GM12878 (cell line): ENCODE results near the gene MNAT1. TPM values are rescaled to one million over a fixed set of nuclear protein-coding genes. Genes with fewer than 3 reads are reported as not detected.

Experiments used
- ATAC-seq: fragments of 200-7000 bp; cut with Tn5 transposase; 3 replicates; pipeline ENCODE4 v1.9.1; 2020; ENCODE audit warnings: mild to moderate bottlenecking, moderate library complexity
- BruUV-seq: library from RNA; stranded (reverse); fragments of 400-500 nt; replicated peaks from 2 replicates; lab custom pipeline; 2021; lab: Mats Ljungman, UMichigan
- CTCF ChIA-PET: fragments of 300-600 bp; sonication (Branson Sonifier 250); formaldehyde crosslinking; extraction: SDS; loops from one replicate; lab custom pipeline; 2021; ENCODE audit warnings: inconsistent platforms; lab: Yijun Ruan, JAX
- POLR2A ChIA-PET: fragments of 350-600 bp; formaldehyde crosslinking; extraction: SDS; loops from one replicate; lab custom pipeline; 2021; ENCODE audit warnings: inconsistent platforms; lab: Charles Lee
- RAD21 ChIA-PET: fragments of 300-600 bp; sonication (Branson Sonifier 250); formaldehyde crosslinking; loops from one replicate; lab custom pipeline; 2023; ENCODE audit warnings: antibody characterized with exemption; ENCODE audit not compliant: unreplicated experiment; lab: Charles Lee
- SMC1A ChIA-PET: fragments of 300-600 bp; sonication (Branson Sonifier 250); formaldehyde crosslinking; loops from one replicate; lab custom pipeline; 2023; ENCODE audit not compliant: unreplicated experiment, uncharacterized antibody; lab: Charles Lee
- DNase-seq: peaks from one replicate; pipeline ENCODE4 v3.0.0-alpha.2; 2011; ENCODE audit warnings: low read depth, low spot score
- FAIRE-seq: peaks from 3 replicates; lab custom pipeline; 2011; peaks lifted over from hg19 to GRCh38; lab: Jason Lieb, UNC
- H2AFZ ChIP-seq: 2 replicates; pipeline ENCODE4 v1.6.0; 2011; ENCODE audit warnings: low read depth, low read length, control low read depth; ENCODE audit not compliant: control insufficient read depth
- H3K27ac ChIP-seq: 2 replicates; pipeline ENCODE4 v1.5.1; 2011; ENCODE audit warnings: control low read depth; ENCODE audit not compliant: control insufficient read depth, insufficient read depth
- H3K27me3 ChIP-seq, 2 experiments: replicated peaks in 1 of 2; 2 replicates each; pipeline versions ENCODE4 v1.6.0 to v1.6.1; 2011; ENCODE audit warnings: low read length in 1 of 2; ENCODE audit not compliant: control insufficient read depth in 2 of 2, insufficient read depth in 2 of 2
- H3K36me3 ChIP-seq, 2 experiments: 2 replicates each; pipeline ENCODE4 v1.5.1; 2011; ENCODE audit warnings: low read length in 1 of 2; ENCODE audit not compliant: control insufficient read depth in 2 of 2, insufficient read depth in 2 of 2
- H3K4me1 ChIP-seq: 2 replicates; pipeline ENCODE4 v1.6.1; 2011; ENCODE audit warnings: mild to moderate bottlenecking, low read length, moderate library complexity, mixed read lengths; ENCODE audit not compliant: control insufficient read depth, insufficient read depth
- H3K4me2 ChIP-seq: 2 replicates; pipeline ENCODE4 v1.6.0; 2011; ENCODE audit warnings: control low read depth; ENCODE audit not compliant: control insufficient read depth, insufficient read depth
- H3K4me3 ChIP-seq: fragments of 200-600 bp; sonication (generic); 2 replicates; pipeline ENCODE4 v1.5.1; 2016
- H3K79me2 ChIP-seq: 2 replicates; pipeline ENCODE4 v1.6.0; 2011; ENCODE audit warnings: low read length; ENCODE audit not compliant: control insufficient read depth, insufficient read depth
- H3K9ac ChIP-seq: 2 replicates; pipeline ENCODE4 v1.8.0; 2011; ENCODE audit warnings: low read length, control low read depth, mixed read lengths; ENCODE audit not compliant: control insufficient read depth, insufficient read depth
- H3K9me3 ChIP-seq: replicated peaks from 3 replicates; pipeline ENCODE4 v1.5.1; 2011; ENCODE audit warnings: mild to moderate bottlenecking, low read length; ENCODE audit not compliant: control insufficient read depth, insufficient read depth
- H4K20me1 ChIP-seq: 2 replicates; pipeline ENCODE4 v1.6.0; 2011; ENCODE audit not compliant: control insufficient read depth, insufficient read depth
- DPF2 ChIP-seq: fragments of 450-650 bp; IDR thresholded peaks from 2 replicates; pipeline ENCODE4 v1.6.1; 2017; ENCODE audit warnings: mild to moderate bottlenecking
- EP300 ChIP-seq, 2 experiments: fragments of 150-350 bp in 1 of 2; IDR thresholded peaks; 2 replicates each; pipeline ENCODE4 v1.6.1; 2011 to 2012; ENCODE audit warnings: low read depth in 2 of 2, low read length in 2 of 2, borderline replicate concordance in 1 of 2, improper control_type of control experiment in 1 of 2, inconsistent platforms in 1 of 2; ENCODE audit not compliant: control insufficient read depth in 1 of 2
- NR2C2 ChIP-seq: IDR thresholded peaks from 2 replicates; pipeline ENCODE4 v1.6.1; 2011; ENCODE audit warnings: borderline replicate concordance, low read depth; ENCODE audit not compliant: control insufficient read depth, insufficient read length
- POLR2AphosphoS2 ChIP-seq: IDR thresholded peaks from 2 replicates; pipeline ENCODE4 v1.6.1; 2011; ENCODE audit warnings: low read depth, mild to moderate bottlenecking, low read length, improper control_type of control experiment, moderate library complexity
- POU2F2 ChIP-seq: IDR thresholded peaks from 3 replicates; pipeline ENCODE4 v1.6.1; 2011; ENCODE audit warnings: low read depth, mild to moderate bottlenecking, low read length, borderline replicate concordance
- RAD51 ChIP-seq: fragments of 450-650 bp; IDR thresholded peaks from 2 replicates; pipeline ENCODE4 v1.6.1; 2016; ENCODE audit warnings: moderate library complexity, mild to moderate bottlenecking, inconsistent platforms
- SREBF2 ChIP-seq: IDR thresholded peaks from 2 replicates; pipeline ENCODE4 v1.6.1; 2012; ENCODE audit warnings: mild to moderate bottlenecking, low read length
- SRF ChIP-seq, 2 experiments: IDR thresholded peaks; 2 replicates each; pipeline ENCODE4 v1.6.1; 2011; ENCODE audit warnings: low read depth in 2 of 2, low read length in 2 of 2, mild to moderate bottlenecking in 1 of 2, moderate library complexity in 1 of 2
- STAT3 ChIP-seq: IDR thresholded peaks from 2 replicates; pipeline ENCODE4 v1.6.1; 2011; ENCODE audit warnings: low read depth, low read length, improper control_type of control experiment
- YBX1 ChIP-seq: fragments of 450-650 bp; IDR thresholded peaks from 2 replicates; pipeline ENCODE4 v1.6.1; 2016; ENCODE audit warnings: antibody characterized with exemption
- WGBS: methylation state at CpG from one replicate; pipeline ENCODE4 v1.1.6; 2016; ENCODE audit warnings: low lambda C conversion rate; ENCODE audit not compliant: insufficient replicate concordance, insufficient coverage; ENCODE audit errors: missing lambda C conversion rate; 5-methylcytosine and 5-hydroxymethylcytosine counted together
- in situ Hi-C: fragments of 300-500 bp; cut with MboI; formaldehyde crosslinking; loops from 9 replicates; pipeline ENCODE4 v1.14.3; 2018; ENCODE audit warnings: mixed read lengths
- intact Hi-C: fragments of 100-400 bp; cut with micrococcal nuclease; formaldehyde crosslinking; loops from one replicate; pipeline ENCODE4 v1.14.2; 2022; ENCODE audit not compliant: unreplicated experiment
- polyA plus RNA-seq, 11 experiments: library from polyadenylated mRNA; depleted of rRNA in 4 of 11; unstranded in 6 of 11; stranded (reverse) in 5 of 11; fragments of >200 nt; fragmentation: Nextera tagmentation in 4 of 11; fragmentation: Illumina TruSeq in 1 of 11; extraction: Ambion mirVana in 4 of 11; extraction: Trizol in 1 of 11; gene quantifications; 1 replicate in 1 of 11; 2 replicates in 10 of 11; pipeline versions ENCODE4 v1.2.1 to v1.2.3, GENCODE V29; 2011 to 2016; ENCODE audit warnings: inconsistent platforms in 2 of 11, missing spikeins in 2 of 11, low read depth in 1 of 11
- total RNA-seq, 4 experiments: library from RNA; depleted of rRNA in 3 of 4; stranded (reverse); fragments of >200 nt in 3 of 4; fragmentation: Illumina TruSeq in 1 of 4; extraction: Trizol in 1 of 4; gene quantifications; 2 replicates each; pipeline versions ENCODE4 v1.2.1 to v1.2.3, GENCODE V29; 2013 to 2021
- TF ChIP-seq, protein P1 (sequence below): fragments of 450-650 bp; formaldehyde crosslinking; IDR thresholded peaks from 2 replicates; pipeline ENCODE4 v1.5.0; 2022; ENCODE audit warnings: mild to moderate bottlenecking, missing genetic modification characterization

MNAT1 gene
- total and polyA plus RNA-seq, 10 of the 15 experiments (the other 5 are each of a cell fraction or from before 2014, with no cell fraction given): 26.5 to 67.4 (median 40.8) TPM

DNA sequence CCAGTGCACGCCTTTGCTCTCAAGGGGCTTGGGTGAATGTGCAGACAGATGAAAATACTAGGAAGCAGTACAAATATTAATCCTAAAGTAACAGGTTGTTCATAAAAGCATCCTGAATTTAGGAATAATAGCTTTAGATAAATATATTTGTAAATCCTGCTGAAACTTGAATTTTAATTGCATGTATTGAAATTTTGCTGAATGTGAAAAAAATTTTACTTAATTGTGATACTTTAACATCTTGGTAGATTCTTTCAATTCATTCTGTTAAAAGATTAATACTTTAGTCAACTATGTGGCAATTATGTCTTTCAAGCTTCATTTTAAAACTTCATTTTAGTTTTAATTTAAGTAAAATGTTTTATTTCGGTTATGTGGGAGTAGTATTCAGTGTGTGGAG lies 251.9 kb downstream of the MNAT1 start:
- SMC1A ChIA-PET: interaction anchor here (0.6 to 1.4 kb wide), 3 partner anchors 8 to 586 kb away, joined by 3 read pairs; no protein-coding TSS in a partner anchor
- Histone ChIP-seq H3K79me2 (peaks cover 2% of the 10 kb centered on the region; the same call in 1 of the 2 replicates), H2AFZ (no peak overlapping the region), H3K27me3 (no peaks in the 10 kb centered on the region), H3K4me3 (no peak overlapping the region), H3K4me1 (0 out of 2 replicates have a peak, but pooled peaks cover 3% of the 10 kb centered on the region), H3K9ac (no peak overlapping the region), H3K9me3 (no peaks in the 10 kb centered on the region), H3K36me3 (no peaks in the 10 kb centered on the region), H3K4me2 (no peak overlapping the region), H3K27ac (no peak overlapping the region), H4K20me1 (no peaks in the 10 kb centered on the region)
- TF ChIP-seq SRF (IDR thresholded peaks at IDR 0.05; ENCODE audit: low read depth in 2 of 2, low read length in 2 of 2) (no peak), STAT3 (no peak), SREBF2 (no peak), DPF2 (no peak), RAD51 (no peak), POLR2AphosphoS2 (no peak), NR2C2 (no peak), EP300 (IDR thresholded peaks at IDR 0.05; ENCODE audit: borderline replicate concordance in 1 of 2, control insufficient read depth in 1 of 2, low read depth in 2 of 2, low read length in 2 of 2) (no peak), POU2F2 (no peak), YBX1 (no peak)
- TF ChIP-seq, protein P1, sequence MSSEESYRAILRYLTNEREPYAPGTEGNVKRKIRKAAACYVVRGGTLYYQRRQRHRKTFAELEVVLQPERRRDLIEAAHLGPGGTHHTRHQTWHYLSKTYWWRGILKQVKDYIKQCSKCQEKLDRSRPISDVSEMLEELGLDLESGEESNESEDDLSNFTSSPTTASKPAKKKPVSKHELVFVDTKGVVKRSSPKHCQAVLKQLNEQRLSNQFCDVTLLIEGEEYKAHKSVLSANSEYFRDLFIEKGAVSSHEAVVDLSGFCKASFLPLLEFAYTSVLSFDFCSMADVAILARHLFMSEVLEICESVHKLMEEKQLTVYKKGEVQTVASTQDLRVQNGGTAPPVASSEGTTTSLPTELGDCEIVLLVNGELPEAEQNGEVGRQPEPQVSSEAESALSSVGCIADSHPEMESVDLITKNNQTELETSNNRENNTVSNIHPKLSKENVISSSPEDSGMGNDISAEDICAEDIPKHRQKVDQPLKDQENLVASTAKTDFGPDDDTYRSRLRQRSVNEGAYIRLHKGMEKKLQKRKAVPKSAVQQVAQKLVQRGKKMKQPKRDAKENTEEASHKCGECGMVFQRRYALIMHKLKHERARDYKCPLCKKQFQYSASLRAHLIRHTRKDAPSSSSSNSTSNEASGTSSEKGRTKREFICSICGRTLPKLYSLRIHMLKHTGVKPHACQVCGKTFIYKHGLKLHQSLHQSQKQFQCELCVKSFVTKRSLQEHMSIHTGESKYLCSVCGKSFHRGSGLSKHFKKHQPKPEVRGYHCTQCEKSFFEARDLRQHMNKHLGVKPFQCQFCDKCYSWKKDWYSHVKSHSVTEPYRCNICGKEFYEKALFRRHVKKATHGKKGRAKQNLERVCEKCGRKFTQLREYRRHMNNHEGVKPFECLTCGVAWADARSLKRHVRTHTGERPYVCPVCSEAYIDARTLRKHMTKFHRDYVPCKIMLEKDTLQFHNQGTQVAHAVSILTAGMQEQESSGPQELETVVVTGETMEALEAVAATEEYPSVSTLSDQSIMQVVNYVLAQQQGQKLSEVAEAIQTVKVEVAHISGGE (CRISPR knock-in tag): no peak
- RAD21 ChIA-PET: no interaction called here
- no peak for FAIRE-seq
- in situ Hi-C loops (no loop called here), intact Hi-C loops (no loop called here)
- CTCF ChIA-PET: interaction anchor here (1.2 to 1.8 kb wide), 2 partner anchors 171 to 329 kb away, joined by 3 to 4 read pairs; no protein-coding TSS in a partner anchor
- ATAC-seq: no peak
- 94% methylated on average over 2 of the region's 2 CpGs for WGBS
- POLR2A ChIA-PET: no interaction called here
- no peak for DNase-seq
- no TSS peak for BruUV-seq
